SIG-M5 treated with dmso at 0.1 percent for 504 hours (cell line): ENCODE measurements around the gene COX5A.
"Not testable (repeated sequence)": the region's sequence is repeated elsewhere in the genome, so short reads cannot be mapped to it uniquely, and the experiment has no call there.

Experiments used
- DNase-seq: peaks from one replicate; lab custom pipeline; 2025; ENCODE audit not compliant: unreplicated experiment; lab: John Stamatoyannopoulos, UW

COX5A gene

GRCh38 chr15:74902295-74903075 lies 35.4 kb downstream of the COX5A start:
- DNase-seq = no peak

- DNase-seq = peak; percentile 80
Observed at GRCh38 chr15:74901612-74902063, 36.2 kb downstream of the COX5A start.

DNA sequence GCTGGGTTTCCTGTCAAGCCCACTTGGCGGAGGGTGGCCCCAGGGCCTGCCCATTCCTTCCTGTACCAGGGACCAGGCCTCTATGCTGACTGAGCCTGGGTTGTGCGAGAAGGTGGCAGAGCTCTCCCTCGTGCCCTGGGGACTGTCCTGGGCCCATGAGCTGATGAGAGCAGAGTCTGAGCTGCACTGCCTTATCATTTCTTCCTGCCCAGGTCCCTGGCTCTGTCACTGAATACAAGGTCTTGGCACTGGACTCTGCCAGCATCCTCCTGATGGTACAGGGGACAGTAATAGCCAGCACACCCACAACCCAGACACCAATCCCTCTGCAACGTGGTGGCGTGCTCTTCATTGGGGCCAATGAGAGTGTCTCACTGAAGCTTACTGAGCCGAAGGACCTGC lies 40.6 kb downstream of the COX5A start:
- no peak for DNase-seq

DNA sequence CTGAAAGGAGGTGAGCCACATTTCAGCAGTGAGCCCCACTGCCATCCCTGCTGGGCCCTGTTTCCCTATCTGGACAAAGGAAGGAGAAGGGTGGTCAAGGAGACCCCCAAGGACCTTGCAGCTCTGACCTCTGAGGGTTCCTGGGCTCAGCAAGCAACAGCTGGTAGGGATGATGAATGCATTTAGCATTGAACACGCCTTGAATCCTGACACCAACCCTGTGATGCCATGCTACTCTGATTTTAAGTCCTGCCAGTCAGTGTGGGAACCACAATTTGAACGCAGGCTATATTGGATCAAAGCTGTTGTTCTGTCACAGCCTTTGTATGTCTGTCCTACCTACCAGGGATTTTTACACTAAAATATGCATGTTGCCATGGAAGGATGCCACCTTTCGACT lies 41.6 kb downstream of the COX5A start:
- DNase-seq = no peak

DNA sequence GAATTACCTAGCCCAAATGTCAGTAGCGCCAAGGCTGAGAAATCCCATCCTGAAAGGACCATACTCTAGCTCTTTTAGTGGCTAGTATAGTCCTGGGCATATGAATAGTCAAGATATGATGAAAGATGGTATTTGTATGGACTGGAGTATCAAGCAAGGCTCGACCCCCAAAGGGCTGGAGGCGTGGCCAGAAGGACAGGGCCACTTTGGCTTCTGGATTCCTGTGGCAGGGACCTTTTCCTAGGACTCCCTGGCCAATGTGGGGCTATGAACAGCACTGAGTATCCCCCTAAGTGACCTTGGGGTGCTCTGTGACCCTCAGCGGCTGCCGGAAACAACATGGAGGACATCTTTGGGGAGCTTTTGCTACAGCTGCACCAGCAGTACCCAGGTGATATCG lies 42.0 kb downstream of the COX5A start:
- DNase-seq = no peak

- not testable (repeated sequence) for DNase-seq
Observed at GRCh38 chr15:74894383-74894782, 43.5 kb downstream of the COX5A start.

DNA sequence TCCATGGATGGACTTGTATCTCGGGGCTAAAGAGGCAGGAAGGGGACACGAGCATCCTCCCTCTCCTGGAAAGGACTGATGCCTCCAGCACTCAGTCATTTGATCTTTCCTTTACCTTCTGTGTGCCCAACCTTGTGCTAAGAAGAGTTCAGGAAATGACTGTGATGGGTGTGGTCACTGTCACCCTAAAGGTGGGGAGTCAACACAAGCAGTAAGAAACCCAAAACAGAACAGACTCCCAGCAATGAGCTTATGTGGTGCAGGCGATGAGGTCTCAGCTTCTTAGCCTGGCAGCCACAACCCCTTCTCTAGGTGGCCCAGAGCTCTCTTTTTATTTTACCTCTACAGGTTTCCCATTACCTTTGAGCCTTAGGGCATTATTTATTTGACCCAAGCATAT lies 44.2 kb downstream of the COX5A start:
- DNase-seq = no peak

DNA sequence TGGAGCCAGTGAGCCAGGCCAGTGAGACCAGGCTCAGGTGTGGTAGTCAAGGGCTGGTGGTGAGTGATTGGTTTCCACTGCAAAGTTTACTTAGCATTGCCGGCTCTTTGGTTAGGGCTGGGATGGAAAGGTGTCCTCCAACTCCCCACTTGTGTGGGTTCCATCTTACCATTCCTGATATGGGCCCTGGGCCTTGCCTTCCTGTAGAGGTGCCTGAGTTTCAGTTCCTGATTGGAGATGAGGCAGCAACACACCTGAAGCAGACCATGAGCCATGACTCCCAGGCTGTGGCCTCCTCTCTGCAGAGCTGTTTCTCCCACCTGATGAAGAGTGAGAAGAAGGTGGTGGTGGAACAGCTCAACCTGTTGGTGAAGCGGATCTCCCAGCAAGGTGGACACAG lies 44.9 kb downstream of the COX5A start:
- no peak for DNase-seq

DNA sequence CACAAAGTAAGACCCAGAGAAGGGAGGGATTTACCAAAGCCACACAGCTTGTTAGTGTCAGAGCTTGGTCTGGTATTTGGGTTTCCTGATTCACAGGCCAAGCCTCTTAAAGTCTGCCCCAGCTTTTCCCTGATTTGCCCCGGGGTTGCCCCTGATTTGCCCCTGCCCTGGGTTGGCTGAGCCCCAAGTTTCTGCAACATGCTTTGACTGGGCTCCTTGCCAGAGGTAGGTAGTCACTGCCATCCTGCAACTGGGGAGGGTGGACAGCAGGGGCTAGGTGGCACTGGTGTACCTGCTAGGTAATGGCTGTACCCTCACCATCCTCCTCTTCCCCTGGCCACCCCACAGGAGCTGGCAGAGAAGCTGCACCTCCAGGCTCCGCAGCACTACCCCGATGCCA lies 45.6 kb downstream of the COX5A start:
- DNase-seq = peak; percentile 25

- DNase-seq = no peak
Observed at GRCh38 chr15:74891469-74891868, 46.4 kb downstream of the COX5A start.

DNA sequence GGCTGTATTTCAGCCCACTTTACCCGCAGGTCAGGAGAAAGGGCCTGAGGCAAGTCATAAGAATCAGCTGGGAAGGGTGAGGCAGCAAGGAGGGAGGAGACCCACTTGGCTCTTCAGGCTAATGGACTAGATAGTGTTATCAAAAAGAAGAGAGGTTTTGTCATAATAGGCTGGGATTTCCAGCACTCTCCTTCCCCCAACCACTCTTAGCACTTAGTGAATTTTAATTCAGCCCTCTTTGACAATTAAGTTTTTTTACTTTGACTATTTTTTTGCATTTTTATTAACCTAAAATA lies 47.3 kb downstream of the COX5A start:
- DNase-seq = no peak

DNA sequence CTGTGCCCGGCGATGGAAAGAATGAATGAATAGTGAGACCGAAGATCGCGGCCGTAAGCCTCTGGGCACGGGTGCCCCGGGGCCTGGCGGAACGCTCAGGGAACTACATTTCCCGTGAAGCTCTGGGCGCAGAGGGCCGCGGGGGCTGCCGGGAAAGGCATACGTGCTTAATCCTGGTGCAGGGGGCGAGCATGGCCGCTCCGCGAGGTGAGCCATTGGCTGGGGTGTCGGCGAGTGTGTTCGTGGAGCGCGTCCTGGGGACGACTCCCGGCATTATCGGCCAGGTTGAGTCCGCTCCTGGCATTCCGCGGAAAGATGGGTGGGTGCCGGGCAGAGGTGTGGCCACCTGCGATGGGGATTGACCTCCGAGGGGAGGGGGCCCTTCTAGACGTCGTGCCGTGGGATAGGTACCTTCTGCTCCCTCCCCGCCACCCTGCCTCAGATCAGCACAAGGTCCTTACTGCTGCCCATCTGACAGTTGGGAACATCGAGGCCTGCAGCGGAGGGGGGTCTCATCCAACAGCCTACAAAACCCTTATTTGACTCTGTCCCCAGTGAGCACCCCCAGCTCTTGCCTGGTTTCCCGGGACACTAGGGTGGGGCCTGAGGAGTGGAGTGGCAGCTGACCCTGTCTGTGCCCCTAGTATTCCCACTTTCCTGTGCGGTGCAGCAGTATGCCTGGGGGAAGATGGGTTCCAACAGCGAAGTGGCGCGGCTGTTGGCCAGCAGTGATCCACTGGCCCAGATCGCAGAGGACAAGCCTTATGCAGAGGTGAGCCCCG lies 47.8 kb downstream of the COX5A start, which contains the start of gene MPI:
Gene MPI (plus strand): TSS at position 160 of the 782 bp plus-strand sequence. CDS start 32 bp downstream, at position 192.
- DNase-seq = peak; percentile 78

GRCh38 chr15:74889390-74889882 lies 48.4 kb downstream of the COX5A start:
- no peak for DNase-seq

DNA sequence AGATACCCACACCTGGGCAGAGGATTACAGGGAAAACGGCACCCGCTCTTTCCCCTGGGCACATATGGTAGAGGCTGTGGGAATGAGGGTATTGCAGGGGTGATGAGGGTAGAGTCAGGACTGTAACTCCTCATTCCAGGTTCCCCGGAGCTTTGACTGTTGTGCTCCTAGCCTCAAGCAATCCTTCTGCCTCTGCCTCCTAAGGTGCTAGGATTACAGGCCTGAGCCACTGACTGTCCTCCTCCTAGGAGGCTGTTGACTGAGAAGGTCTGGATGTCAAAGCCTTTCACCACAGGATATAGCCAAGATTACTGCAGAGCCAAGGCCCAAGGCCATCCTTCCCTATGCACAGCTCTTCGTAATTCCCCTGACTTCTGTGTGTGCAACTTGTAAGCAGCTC lies 49.2 kb downstream of the COX5A start:
- DNase-seq = no peak

- not testable (repeated sequence) for DNase-seq
Observed at GRCh38 chr15:74887537-74888193, 50.2 kb downstream of the COX5A start.

GRCh38 chr15:74885461-74885860 lies 52.4 kb downstream of the COX5A start:
- DNase-seq = no peak

- no peak for DNase-seq
Observed at GRCh38 chr15:74884428-74885223, 53.2 kb downstream of the COX5A start.

DNA sequence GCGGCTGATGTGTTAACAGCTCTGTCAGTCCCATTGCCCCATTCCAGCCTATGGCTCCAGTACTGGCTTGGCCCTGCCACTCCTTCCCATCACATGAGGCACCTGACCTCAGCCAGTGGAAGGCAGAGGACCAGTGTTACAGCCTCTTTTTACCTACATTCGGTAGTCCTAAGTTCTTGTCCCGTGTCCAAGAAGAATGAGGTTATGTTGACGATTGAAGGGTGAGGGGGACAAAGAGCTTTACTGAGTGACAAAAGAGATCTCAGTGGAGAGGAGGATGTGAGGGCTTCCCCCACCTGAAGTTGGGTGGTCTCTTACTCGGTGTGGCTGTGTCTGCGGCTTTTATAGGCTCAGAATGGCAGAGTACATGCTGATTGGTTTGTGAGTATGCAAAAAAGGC lies 55.3 kb downstream of the COX5A start:
- no peak for DNase-seq

DNA sequence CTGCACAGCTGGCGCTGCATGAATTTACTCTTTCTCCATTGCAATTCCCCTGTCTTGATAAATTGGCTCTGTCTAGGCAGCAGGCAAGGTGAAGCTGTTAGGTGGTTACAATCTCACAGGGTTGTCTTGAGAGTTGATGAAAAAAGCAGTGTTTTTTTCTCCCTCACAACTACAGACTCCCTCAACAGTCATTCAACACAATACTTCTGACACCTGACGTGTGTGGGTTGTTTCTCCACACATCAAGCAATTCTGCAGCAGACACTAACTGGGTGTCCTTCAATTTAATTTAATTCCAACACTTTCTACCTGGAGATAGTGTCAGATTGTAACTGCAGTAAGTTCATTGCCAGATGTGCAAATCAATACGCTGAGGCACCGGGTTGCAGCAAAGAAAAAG lies 59.6 kb downstream of the COX5A start:
- DNase-seq = no peak

- peak; percentile 54 for DNase-seq
Observed at GRCh38 chr15:74873756-74874424, 64.0 kb downstream of the COX5A start.
